Measurements from ENCODE around the gene DNAJA2.

- TF ChIP-seq CTCF (optimal IDR thresholded peaks at IDR 0.05 in 1 of 3, IDR thresholded peaks at IDR 0.05 in 1 of 3, conservative IDR thresholded peaks at IDR 0.05 in 1 of 3; ENCODE audit: extremely low read depth in 1 of 3, insufficient read depth in 2 of 3, low read length in 3 of 3) (no peak), EZH2 (IDR thresholded peaks at IDR 0.05; ENCODE audit: low read length) (no peak)
Measured at GRCh38 chr16:46924402-46924801, 49.1 kb downstream of the DNAJA2 start.
